Measurements from ENCODE around the gene GABRB3.

The GABRB3 gene

DNA sequence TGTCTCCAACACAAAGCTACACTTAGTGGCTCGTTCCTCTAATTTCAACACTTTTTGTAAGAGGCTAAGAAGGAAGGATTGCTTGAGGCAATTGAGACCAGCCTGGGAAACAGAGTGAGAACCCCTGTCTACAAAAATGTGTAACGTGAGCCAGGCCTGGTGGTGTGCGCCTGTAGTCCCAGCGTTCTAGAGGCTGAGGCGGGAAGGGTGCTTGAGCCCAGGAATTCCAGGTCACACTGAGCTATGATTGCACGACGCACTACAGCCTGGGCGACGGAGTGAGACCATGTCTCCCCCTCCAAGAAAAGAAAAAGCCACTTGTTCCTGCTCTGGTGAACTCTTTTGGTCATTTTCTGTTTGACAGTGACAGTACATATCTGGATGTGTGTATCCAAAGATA is 127.9 kb downstream of the GABRB3 start:
- no peak overlapping the region for H3K27ac ChIP-seq
- no peak for TF ChIP-seq ZFX (IDR thresholded peaks at IDR 0.05; ENCODE audit: borderline replicate concordance)
- TF ChIP-seq, protein P1, sequence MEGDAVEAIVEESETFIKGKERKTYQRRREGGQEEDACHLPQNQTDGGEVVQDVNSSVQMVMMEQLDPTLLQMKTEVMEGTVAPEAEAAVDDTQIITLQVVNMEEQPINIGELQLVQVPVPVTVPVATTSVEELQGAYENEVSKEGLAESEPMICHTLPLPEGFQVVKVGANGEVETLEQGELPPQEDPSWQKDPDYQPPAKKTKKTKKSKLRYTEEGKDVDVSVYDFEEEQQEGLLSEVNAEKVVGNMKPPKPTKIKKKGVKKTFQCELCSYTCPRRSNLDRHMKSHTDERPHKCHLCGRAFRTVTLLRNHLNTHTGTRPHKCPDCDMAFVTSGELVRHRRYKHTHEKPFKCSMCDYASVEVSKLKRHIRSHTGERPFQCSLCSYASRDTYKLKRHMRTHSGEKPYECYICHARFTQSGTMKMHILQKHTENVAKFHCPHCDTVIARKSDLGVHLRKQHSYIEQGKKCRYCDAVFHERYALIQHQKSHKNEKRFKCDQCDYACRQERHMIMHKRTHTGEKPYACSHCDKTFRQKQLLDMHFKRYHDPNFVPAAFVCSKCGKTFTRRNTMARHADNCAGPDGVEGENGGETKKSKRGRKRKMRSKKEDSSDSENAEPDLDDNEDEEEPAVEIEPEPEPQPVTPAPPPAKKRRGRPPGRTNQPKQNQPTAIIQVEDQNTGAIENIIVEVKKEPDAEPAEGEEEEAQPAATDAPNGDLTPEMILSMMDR (IDR thresholded peaks at IDR 0.05): no peak

GRCh38 chr15:26641144-26641543 is 131.7 kb downstream of the GABRB3 start:
- TF ChIP-seq ZFX (IDR thresholded peaks at IDR 0.05; ENCODE audit: borderline replicate concordance): no peak
- TF ChIP-seq, protein P1 (IDR thresholded peaks at IDR 0.05): no peak
- no peak overlapping the region for H3K27ac ChIP-seq

DNA sequence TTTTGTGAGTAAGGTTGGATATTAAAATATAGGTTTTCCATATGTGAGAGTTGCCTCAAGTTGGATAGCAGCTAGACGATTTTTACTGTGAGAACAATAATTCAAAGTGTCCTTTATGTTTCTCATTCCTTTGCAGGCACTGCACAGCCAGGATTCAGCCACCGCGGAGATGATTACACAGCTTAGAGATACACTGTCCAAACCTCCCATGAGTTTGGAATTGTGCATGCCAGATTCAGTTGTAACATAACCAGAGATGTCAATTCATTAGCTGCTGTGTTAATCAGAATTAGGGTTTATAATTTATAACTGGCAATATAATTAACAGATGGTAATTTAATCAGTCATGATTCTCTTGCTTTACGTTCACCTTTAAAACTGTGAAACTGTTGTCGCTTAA is 132.3 kb downstream of the GABRB3 start:
- H3K27ac ChIP-seq: no peak overlapping the region
- TF ChIP-seq, protein P1 (IDR thresholded peaks at IDR 0.05): no peak
- no peak for TF ChIP-seq ZFX (IDR thresholded peaks at IDR 0.05; ENCODE audit: borderline replicate concordance)

GRCh38 chr15:26639966-26640365 is 132.9 kb downstream of the GABRB3 start:
- H3K27ac ChIP-seq: no peak overlapping the region
- TF ChIP-seq, protein P1 (IDR thresholded peaks at IDR 0.05): no peak
- no peak for TF ChIP-seq ZFX (IDR thresholded peaks at IDR 0.05; ENCODE audit: borderline replicate concordance)

DNA sequence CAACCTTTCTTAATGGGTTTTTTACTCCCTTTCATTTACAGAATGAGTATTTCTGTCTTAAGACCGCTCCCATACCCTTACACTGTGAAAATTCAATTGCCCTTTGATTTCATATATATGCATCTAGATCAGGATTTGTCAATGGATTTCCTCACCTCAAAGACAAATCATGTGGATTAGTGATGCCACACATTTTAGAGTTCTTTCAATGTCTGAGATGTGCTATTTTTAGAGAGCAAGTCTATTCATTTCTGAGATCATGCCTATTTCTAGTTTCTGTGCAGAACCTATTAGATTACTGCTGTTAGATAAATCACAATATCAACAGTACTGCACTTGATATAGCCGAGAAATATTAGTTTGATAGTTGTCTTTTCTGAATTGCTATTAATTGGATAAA is 137.3 kb downstream of the GABRB3 start:
- H3K27ac ChIP-seq: no peak overlapping the region
- TF ChIP-seq ZFX (IDR thresholded peaks at IDR 0.05; ENCODE audit: borderline replicate concordance): no peak
- TF ChIP-seq, protein P1 (IDR thresholded peaks at IDR 0.05): no peak

DNA sequence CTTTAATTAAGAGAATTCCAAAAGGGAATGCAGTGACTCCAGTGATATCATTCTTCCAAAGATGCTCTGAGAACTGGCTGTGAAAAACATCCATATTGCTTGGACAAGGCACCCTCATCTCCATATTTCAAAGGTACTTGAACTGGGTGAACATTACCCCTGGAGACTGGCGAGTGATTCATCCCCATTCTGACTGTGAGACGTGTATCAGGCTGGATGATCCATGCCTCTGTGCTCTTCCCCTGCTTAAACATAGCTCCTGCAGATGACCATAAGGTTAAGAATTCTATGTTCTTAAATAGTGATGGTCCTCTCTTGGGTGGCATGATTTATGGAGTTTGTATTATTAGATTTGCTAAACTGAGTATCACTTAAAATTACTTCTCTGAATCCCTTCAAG is 137.8 kb downstream of the GABRB3 start:
- TF ChIP-seq, protein P1 (IDR thresholded peaks at IDR 0.05): no peak
- no peak for TF ChIP-seq ZFX (IDR thresholded peaks at IDR 0.05; ENCODE audit: borderline replicate concordance)
- H3K27ac ChIP-seq: no peak overlapping the region

DNA sequence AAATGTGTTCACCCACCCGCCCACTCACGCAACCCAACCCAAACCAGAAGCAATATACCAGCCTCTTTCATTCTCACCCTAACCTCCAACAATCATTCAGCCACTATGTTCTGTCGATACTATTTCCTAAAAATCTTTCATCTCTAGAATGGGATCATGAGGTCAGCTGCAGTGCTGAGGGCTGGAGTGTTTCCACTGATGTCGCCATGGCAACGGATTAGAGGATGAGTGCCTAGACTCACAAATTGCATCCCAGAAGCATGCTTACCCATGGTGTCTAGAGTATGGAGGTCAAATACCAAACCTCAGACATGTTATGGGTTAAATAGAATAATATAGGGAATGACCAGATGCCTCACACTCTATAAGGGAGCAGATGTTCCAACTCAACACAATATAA is 138.5 kb downstream of the GABRB3 start:
- TF ChIP-seq, protein P1 (IDR thresholded peaks at IDR 0.05): no peak
- TF ChIP-seq ZFX (IDR thresholded peaks at IDR 0.05; ENCODE audit: borderline replicate concordance): no peak
- H3K27ac ChIP-seq: no peak overlapping the region

All from 22Rv1 (cell line).